Uterus (tissue), 4 donors: ENCODE measurements around the gene LUZP2. TPM values are rescaled to one million over a fixed set of nuclear protein-coding genes. Genes with fewer than 3 reads are reported as not detected.

ENCODE experiments used
- DNase-seq, 2 donors: peaks; one replicate each; pipeline ENCODE4 v3.0.0-alpha.2; 2019 to 2020
- H3K27ac ChIP-seq, 2 donors: fragments of 200-600 bp; sonication (generic); 1 replicate in 1 of 2; 2 replicates in 1 of 2; pipeline ENCODE4 v1.5.1; 2016 to 2018
- H3K27me3 ChIP-seq, 2 donors: fragments of 200-600 bp; sonication (generic); one replicate each; pipeline ENCODE4 v1.5.1; 2018 to 2019; ENCODE audit warnings: control low read depth in 1 of 2
- H3K36me3 ChIP-seq, 2 donors: fragments of 200-600 bp; sonication (generic); one replicate each; pipeline ENCODE4 v1.5.1; 2019; ENCODE audit warnings: control low read depth in 1 of 2
- H3K4me1 ChIP-seq, 2 donors: fragments of 200-600 bp; sonication (generic); one replicate each; pipeline ENCODE4 v1.5.1; 2018 to 2019; ENCODE audit warnings: control low read depth in 1 of 2
- H3K4me3 ChIP-seq, 2 donors: fragments of 200-600 bp; sonication (generic); 1 replicate in 1 of 2; 2 replicates in 1 of 2; pipeline ENCODE4 v1.5.1; 2018 to 2019; ENCODE audit warnings: mild to moderate bottlenecking in 1 of 2
- H3K9me3 ChIP-seq, 2 donors: fragments of 200-600 bp; sonication (generic); one replicate each; pipeline ENCODE4 v1.5.1; 2019; ENCODE audit warnings: control low read depth in 1 of 2
- CTCF ChIP-seq, 4 experiments: fragments of 200-600 bp in 2 of 4; fragments of 450-650 bp in 2 of 4; sonication (generic) in 2 of 4; IDR thresholded peaks; one replicate each; pipeline ENCODE4 v1.5.1; 2016 to 2019; ENCODE audit warnings: antibody characterized with exemption in 4 of 4, mild to moderate bottlenecking in 2 of 4, moderate library complexity in 1 of 4
- POLR2A ChIP-seq, 2 donors: fragments of 450-650 bp; IDR thresholded peaks; one replicate each; pipeline ENCODE4 v1.6.1; 2016; ENCODE audit warnings: antibody characterized with exemption in 2 of 2, mild to moderate bottlenecking in 1 of 2, moderate library complexity in 1 of 2
- intact Hi-C: fragments of 100-400 bp; cut with DNase I; formaldehyde crosslinking; loops from one replicate; pipeline ENCODE4 v1.15.1; 2023; ENCODE audit warnings: low total_unique reads
- total RNA-seq, 4 donors: library from RNA; depleted of rRNA in 3 of 4; stranded (reverse); fragments of >200 nt in 3 of 4; gene quantifications; one replicate each; pipeline versions ENCODE4 v1.1.0 to v1.2.4, GENCODE V29; 2014 to 2023
- donor health status: DM: yes; HTN: yes; CAD: no.

The LUZP2 gene
- total RNA-seq, 4 donors from 2014 or later: 0.24 to 13.8 TPM; not detected in 2

- DNase-seq: no peak
- H3K27me3 ChIP-seq: no peaks in the 10 kb centered on the region
- H3K36me3 ChIP-seq: no peaks in the 10 kb centered on the region
- H3K27ac ChIP-seq: no peak overlapping the region
- intact Hi-C loops: no loop called here
- no peaks in the 10 kb centered on the region for H3K9me3 ChIP-seq
- no peaks in the 10 kb centered on the region for H3K4me1 ChIP-seq
- H3K4me3 ChIP-seq: no peak overlapping the region
- TF ChIP-seq POLR2A (IDR thresholded peaks at IDR 0.05): no peak
- TF ChIP-seq CTCF (IDR thresholded peaks at IDR 0.05): no peak
These were observed 340.3 kb downstream of the LUZP2 start for GRCh38 chr11:24837112-24837511.

GRCh38 chr11:24842308-24842707 is 345.5 kb downstream of the LUZP2 start:
- no peak overlapping the region for H3K27ac ChIP-seq
- TF ChIP-seq POLR2A (IDR thresholded peaks at IDR 0.05): no peak
- no peak for TF ChIP-seq CTCF (IDR thresholded peaks at IDR 0.05)
- no peak overlapping the region for H3K4me3 ChIP-seq
- intact Hi-C loops: no loop called here
- no peak for DNase-seq
- no peaks in the 10 kb centered on the region for H3K9me3 ChIP-seq
- H3K4me1 ChIP-seq: no peaks in the 10 kb centered on the region
- no peaks in the 10 kb centered on the region for H3K27me3 ChIP-seq
- no peaks in the 10 kb centered on the region for H3K36me3 ChIP-seq

- Histone ChIP-seq H3K4me1 (no peaks in the 10 kb centered on the region), H3K9me3 (no peaks in the 10 kb centered on the region), H3K27me3 (no peaks in the 10 kb centered on the region), H3K4me3 (no peak overlapping the region), H3K36me3 (no peaks in the 10 kb centered on the region), H3K27ac (no peak overlapping the region)
- DNase-seq: no peak
- TF ChIP-seq CTCF (IDR thresholded peaks at IDR 0.05) (no peak), POLR2A (IDR thresholded peaks at IDR 0.05) (no peak)
- intact Hi-C loops: no loop called here
These were observed 347.6 kb downstream of the LUZP2 start for GRCh38 chr11:24844406-24844805.

- H3K27me3 ChIP-seq: no peaks in the 10 kb centered on the region
- H3K4me3 ChIP-seq: no peak overlapping the region
- no peak for DNase-seq
- H3K4me1 ChIP-seq: no peaks in the 10 kb centered on the region
- intact Hi-C loops: no loop called here
- H3K27ac ChIP-seq: no peak overlapping the region
- H3K9me3 ChIP-seq: no peaks in the 10 kb centered on the region
- TF ChIP-seq POLR2A (IDR thresholded peaks at IDR 0.05): no peak
- TF ChIP-seq CTCF (IDR thresholded peaks at IDR 0.05): no peak
- H3K36me3 ChIP-seq: no peaks in the 10 kb centered on the region
These were observed 352.0 kb downstream of the LUZP2 start for GRCh38 chr11:24848857-24849256.

- no peak overlapping the region for H3K4me3 ChIP-seq
- no peak for DNase-seq
- H3K9me3 ChIP-seq: no peaks in the 10 kb centered on the region
- no peaks in the 10 kb centered on the region for H3K36me3 ChIP-seq
- no peak overlapping the region for H3K27ac ChIP-seq
- H3K4me1 ChIP-seq: no peaks in the 10 kb centered on the region
- no peaks in the 10 kb centered on the region for H3K27me3 ChIP-seq
- intact Hi-C loops: no loop called here
- TF ChIP-seq POLR2A (IDR thresholded peaks at IDR 0.05) (no peak), CTCF (IDR thresholded peaks at IDR 0.05) (no peak)
These were observed 359.1 kb downstream of the LUZP2 start for GRCh38 chr11:24855951-24856350.
